Forelimb muscle (tissue), 1 donor: ENCODE results near the gene MFAP1. TPM values are rescaled to one million over a fixed set of nuclear protein-coding genes. Genes with fewer than 3 reads are reported as not detected.

ENCODE experiments used
- DNase-seq: peaks from one replicate; pipeline ENCODE4 v3.0.0-alpha.2; 2013; ENCODE audit warnings: low read depth
- polyA plus RNA-seq: library from polyadenylated mRNA; unstranded; fragments of 120-200 nt; gene quantifications from one replicate; pipeline ENCODE4 v1.2.1, GENCODE V29; 2013; ENCODE audit not compliant: insufficient read length

Gene MFAP1
- polyA plus RNA-seq, 1 donor, result 30.3 TPM

DNA sequence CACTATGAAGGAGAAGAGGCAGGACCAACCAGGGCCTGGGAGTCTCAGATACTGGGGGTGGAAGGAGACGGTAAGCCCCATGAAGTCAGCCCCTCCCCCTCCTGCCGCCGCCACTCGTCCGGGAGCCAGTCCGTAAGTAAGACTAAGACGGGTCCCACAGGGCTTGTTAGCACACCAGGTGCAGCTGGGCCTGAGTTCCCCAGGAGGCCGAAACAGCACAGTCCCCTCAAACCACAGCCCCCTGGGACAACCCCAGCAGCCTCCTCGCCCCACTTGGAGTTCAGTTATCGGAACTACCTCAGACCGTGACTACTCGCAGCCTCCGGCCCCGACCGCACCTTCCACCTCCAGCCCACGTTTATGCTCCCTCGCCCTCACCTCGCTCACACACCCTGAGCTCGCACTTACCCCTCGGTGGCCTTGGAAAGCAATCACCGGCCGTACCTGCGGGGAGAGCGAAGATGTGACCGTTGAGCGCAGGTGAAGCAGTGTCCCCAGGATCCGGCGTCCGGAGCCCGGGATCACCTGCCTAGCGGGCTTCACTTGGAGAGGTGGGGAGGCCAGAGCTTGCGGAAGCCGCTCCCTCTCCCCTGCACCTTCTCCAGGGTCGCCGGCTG lies 48.3 kb downstream of the MFAP1 start:
- no peak for DNase-seq

DNA sequence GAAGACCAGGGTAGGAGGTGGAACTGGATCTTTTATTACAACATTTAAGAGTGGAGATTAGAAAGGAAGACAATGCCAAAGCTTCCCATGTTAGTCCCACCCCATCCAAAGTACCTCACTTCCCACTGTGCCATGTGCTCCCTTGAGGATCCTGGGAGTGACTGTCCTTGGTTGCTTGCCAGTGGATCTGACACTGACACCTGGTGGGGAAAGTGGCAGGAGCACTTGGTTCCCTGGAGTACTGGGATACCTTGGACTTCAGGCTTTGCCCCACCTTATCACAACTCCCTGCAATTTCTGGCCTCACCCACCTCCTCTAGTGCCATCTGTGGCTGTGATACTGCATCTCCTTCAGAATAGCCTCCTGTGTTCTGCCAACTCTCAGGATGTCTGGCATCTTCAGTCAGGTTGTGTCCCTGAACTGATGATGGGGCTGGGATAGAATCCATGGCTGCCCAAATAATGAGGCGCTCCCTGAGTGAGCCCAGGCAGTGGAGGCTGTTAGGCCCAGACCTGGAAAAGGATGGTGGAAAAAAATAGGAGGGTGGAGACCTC lies 49.0 kb downstream of the MFAP1 start:
- no peak for DNase-seq

DNA sequence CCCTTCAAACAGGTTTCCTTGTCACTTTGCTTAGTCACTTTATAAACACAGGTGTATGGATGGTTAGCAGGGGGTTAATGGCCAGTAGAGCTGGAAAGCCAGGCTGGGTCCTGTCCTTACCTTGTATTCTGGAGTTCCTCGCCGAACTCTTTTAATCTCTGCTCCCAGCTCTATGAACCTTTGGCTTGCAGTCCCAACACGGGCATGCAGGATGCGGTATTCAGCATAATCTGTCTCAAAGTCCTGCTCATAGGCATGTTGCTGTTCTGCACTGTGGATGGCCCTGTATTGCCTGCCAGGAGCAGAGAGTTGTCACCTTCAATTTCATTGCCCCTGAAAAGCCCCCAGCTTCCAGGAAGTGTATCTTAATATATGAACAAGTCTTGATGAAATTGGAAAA lies 50.4 kb downstream of the MFAP1 start:
- no peak for DNase-seq

DNA sequence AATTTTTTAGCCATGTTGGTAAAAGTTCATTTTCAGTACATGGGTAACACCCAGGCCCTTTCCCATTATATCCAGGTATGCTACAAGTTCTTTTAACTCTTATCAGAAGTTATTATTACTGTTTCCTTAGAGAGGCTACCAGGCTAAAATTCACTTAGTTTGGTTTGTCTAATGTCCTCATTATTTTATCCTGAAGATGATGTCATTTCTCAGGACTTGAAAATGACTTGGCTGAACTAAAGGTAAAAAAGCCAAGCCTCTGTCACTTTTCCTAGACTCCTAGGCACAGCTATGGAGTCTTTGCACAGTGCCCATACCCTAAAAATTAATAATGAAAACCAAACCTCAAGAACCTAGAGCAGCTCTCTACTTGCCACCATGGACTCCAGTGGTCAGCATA lies 51.9 kb downstream of the MFAP1 start:
- no peak for DNase-seq

DNA sequence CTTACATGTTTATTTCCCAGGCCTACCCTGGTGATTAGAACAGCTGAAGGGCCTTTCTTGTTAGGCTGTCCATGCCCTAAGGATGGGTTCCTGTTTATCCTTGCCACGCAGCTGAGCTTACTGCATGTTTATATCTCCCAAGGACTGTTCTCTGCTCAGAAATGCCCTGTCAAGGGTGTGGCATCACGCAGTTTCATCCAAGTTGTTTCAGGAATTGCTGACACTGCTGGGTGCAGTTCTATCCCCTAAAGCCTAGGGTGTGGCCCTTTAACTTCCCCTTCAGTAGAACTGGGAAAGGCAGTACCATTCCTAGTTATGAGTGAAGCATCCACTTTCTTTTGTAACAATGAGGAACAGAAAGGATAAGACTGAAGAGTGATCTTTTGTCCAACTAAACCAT lies 52.7 kb downstream of the MFAP1 start:
- DNase-seq, result no peak

DNA sequence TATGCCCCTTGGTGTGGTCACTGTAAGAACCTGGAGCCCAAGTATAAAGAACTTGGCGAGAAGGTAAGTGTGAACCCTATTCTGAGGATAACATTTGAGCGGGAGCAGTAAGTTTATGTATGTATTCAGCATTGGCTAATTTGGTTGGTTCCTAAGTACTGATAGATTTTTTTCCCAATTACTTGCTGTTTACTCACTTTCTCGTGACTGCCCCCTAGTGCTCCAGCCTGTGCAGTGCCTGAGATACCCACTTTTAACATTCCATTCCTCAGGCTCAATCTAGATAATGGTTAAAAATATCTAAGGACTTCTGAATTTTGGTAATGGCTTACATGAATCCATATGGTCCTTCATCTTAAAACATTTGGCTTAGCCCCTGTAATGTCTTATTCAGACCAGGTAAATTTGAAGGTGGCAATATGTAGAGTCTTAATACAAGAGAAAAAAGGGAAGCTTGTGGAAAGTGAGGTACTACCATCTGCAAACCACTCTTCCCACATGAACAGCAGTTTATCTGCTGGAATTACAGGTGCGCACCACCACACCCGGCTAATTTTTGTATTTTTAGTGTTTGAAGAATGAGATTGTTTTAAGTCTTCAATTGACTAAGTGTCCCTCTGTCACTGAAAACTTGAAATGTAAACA lies 54.8 kb downstream of the MFAP1 start:
- DNase-seq, result no peak

DNA sequence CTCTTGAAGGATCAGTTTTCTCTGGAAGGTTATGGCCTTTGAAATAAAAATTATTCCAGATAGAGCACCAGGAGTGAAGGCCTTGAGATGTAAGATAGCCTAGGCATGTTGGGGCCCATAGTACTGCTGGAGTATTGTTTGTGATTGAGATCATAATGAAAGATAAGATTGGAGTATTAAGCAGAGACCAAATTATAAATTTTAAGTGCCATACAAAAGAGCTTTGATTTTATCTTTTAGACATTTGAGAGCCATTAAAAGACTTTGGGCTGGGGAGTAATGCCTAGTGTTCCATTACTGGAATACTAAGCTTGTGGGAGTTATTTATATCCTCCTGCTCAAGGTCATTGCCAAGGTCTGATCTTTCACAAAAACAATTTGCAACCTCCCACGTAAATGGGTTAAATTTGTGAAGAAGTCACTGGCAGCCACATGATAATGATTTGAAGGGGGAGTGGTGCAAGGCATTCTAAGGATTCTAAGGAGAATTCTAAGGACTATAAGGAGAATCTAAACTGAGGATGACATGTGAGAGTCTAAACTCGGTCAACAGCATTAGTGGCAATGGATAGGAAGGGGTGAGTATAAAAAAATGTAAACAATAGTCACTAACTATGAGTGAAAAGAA lies 60.6 kb downstream of the MFAP1 start:
- no peak for DNase-seq

DNA sequence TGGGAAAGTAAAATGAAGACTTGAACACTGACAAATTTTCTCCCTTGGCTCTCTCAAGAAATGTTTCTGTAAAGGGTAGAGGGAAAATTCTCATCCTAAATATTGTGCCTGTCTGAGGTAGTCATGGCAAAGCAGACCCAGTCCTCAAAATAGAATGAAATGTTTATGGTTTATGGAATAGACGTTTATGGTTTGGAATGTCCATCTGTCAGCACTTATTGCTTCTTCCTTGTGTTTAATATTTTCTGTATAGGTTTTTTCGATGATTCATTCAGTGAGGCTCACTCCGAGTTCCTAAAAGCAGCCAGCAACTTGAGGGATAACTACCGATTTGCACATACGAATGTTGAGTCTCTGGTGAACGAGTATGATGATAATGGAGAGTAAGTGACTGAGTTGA lies 61.7 kb downstream of the MFAP1 start:
- no peak for DNase-seq

Other genes starting within 250 kb of the MFAP1 start
- gene PPIP5K1, start 234.5 kb downstream of the MFAP1 start, polyA plus RNA-seq, result 9.9 TPM
- not detected for gene CKMT1B, start 230.7 kb downstream of the MFAP1 start, polyA plus RNA-seq
- gene STRC, start 205.9 kb downstream of the MFAP1 start, polyA plus RNA-seq, result 0.90 TPM
- 2.1 TPM for gene CATSPER2, start 175.8 kb downstream of the MFAP1 start, polyA plus RNA-seq
- gene CKMT1A, start 130.8 kb downstream of the MFAP1 start, polyA plus RNA-seq, result not detected
- 165 TPM for gene PDIA3, start 78.3 kb downstream of the MFAP1 start, polyA plus RNA-seq
- gene ELL3, start 47.7 kb downstream of the MFAP1 start, polyA plus RNA-seq, result 1.8 TPM
- 489 TPM for gene SERF2, start 32.4 kb downstream of the MFAP1 start, polyA plus RNA-seq
- 0.42 TPM for gene SERINC4, start 24.5 kb downstream of the MFAP1 start, polyA plus RNA-seq
- 12.4 TPM for gene HYPK, start 24.1 kb downstream of the MFAP1 start, polyA plus RNA-seq
- gene WDR76, start 2.3 kb upstream of the MFAP1 start, polyA plus RNA-seq, result 6.3 TPM